GM13977 (cell line): ENCODE data around the gene FBXO45.
"Not testable (repeated sequence)": the region's sequence is repeated elsewhere in the genome, so short reads cannot be mapped to it uniquely, and the experiment has no call there.

ENCODE experiments used
- DNase-seq: peaks from one replicate; pipeline ENCODE4 v3.0.0; 2012; ENCODE audit warnings: low spot score
- CTCF ChIP-seq: IDR thresholded peaks from 2 replicates; pipeline ENCODE4 v1.5.1; 2012; ENCODE audit warnings: mild to moderate bottlenecking, control low read depth; ENCODE audit not compliant: insufficient read depth; ENCODE audit errors: extremely low read depth, missing control alignments
- in situ Hi-C: fragments of 300-500 bp; cut with MboI; formaldehyde crosslinking; loops from one replicate; pipeline ENCODE4 v1.12.0; 2022; ENCODE audit warnings: low sequenced_read_pairs, low pct_unique_long_range_greater_than_20kb, mixed read lengths, inconsistent platforms; ENCODE audit not compliant: unreplicated experiment

The FBXO45 gene

GRCh38 chr3:196617256-196617655 lies 48.8 kb downstream of the FBXO45 start:
- no peak for TF ChIP-seq CTCF
- in situ Hi-C loops = loop anchor here (10.0 kb wide), 1 partner anchor 68 kb away; no protein-coding TSS in a partner anchor
- no peak for DNase-seq

GRCh38 chr3:196619223-196619622 lies 50.8 kb downstream of the FBXO45 start:
- DNase-seq = no peak
- in situ Hi-C loops = loop anchor here (10.0 kb wide), 1 partner anchor 66 kb away; no protein-coding TSS in a partner anchor

GRCh38 chr3:196619627-196620026 lies 51.2 kb downstream of the FBXO45 start:
- not testable (repeated sequence) for DNase-seq
- in situ Hi-C loops = loop anchor here (10.0 kb wide), 1 partner anchor 65 kb away; no protein-coding TSS in a partner anchor

More at GRCh38 chr3:196619223-196619622, 50.8 kb downstream of the FBXO45 start:
- TF ChIP-seq CTCF = no peak

GRCh38 chr3:196620161-196620604 lies 51.7 kb downstream of the FBXO45 start:
- in situ Hi-C loops = no loop called here
- DNase-seq = peak; percentile 42
- no peak for TF ChIP-seq CTCF

GRCh38 chr3:196620684-196621083 lies 52.2 kb downstream of the FBXO45 start:
- TF ChIP-seq CTCF = no peak
- no peak for DNase-seq
- in situ Hi-C loops = no loop called here

GRCh38 chr3:196621611-196622010 lies 53.2 kb downstream of the FBXO45 start:
- no peak for DNase-seq
- no peak for TF ChIP-seq CTCF
- in situ Hi-C loops = no loop called here

- no peak for TF ChIP-seq CTCF
- in situ Hi-C loops = no loop called here
- peak; percentile 59 for DNase-seq
Measured at GRCh38 chr3:196624067-196624790, 55.8 kb downstream of the FBXO45 start.
